ENCODE results near the gene KIRREL3. TPM values are rescaled to one million over a fixed set of nuclear protein-coding genes. Genes with fewer than 3 reads are reported as not detected.

The KIRREL3 gene
- total and polyA plus RNA-seq, 4 donors = 0.90 TPM; not detected in 3

DNA sequence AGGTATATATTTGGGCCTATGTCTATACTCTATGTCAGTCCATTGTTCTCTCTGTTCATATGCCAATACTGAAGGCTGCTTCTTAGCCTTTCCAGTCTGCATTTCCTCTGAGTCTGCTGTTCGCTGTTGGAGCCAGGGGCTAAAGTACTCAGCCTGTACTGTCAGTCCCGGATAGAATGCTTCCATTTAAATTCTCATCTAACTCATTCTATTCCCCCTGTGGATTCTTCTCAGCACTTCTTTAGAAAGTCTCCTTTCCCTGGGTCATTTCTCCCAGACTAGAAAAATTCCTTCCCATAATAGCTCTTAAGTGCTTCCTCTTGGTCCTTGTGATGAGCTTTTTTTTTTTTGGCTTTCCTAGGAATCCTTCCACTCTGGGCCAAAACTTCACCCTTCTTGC, 293.1 kb downstream of the KIRREL3 start:
- Histone ChIP-seq H3K27me3 (ENCODE audit: control insufficient read depth in 1 of 2, insufficient read depth in 2 of 2, low read length in 1 of 2) (no peaks in the 10 kb centered on the region), H3K36me3 (ENCODE audit: control insufficient read depth in 1 of 2, insufficient read depth in 2 of 2, low read length in 1 of 2) (no peaks in the 10 kb centered on the region), H3K4me1 (ENCODE audit: control insufficient read depth in 1 of 2, insufficient read depth in 2 of 2, low read length in 2 of 2) (no peaks in the 10 kb centered on the region), H3K27ac (ENCODE audit: low read depth in 1 of 2, low read length in 2 of 2) (no peak overlapping the region), H3K4me3 (ENCODE audit: low read length in 2 of 2) (no peak overlapping the region), H3K9me3 (ENCODE audit: control insufficient read depth, low read length) (no peaks in the 10 kb centered on the region)
- 27 to 46% methylated on average over 2 of the region's 2 CpGs for WGBS, 2 donors
- DNase-seq (no peak), ATAC-seq (ENCODE audit: low FRiP score) (no peak)
- intact Hi-C loops (cut with DNase I) = no loop called here

DNA sequence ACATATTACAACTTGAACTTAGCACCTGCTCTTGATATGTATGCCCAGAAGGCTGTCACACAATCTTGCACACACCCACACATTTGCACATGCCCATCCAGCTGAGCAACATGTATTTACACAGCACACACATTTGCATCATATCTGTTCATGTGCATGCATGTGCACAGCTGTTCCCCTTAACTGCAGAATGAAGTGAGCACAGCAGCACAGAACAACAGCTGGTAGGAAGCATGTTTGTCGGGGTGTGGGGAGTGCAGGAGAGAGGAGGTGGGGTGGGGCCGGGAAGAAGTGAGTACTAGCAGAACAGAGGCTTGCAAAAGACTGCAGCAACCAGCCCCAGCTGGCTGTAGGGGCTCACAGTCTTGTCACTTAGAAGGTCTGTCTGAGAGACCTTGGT, 296.5 kb downstream of the KIRREL3 start:
- no peak for ATAC-seq (ENCODE audit: low FRiP score)

GRCh38 chr11:126703662-126704061, 296.9 kb downstream of the KIRREL3 start:
- WGBS, 2 donors = 52 to 62% methylated on average over 4 of the region's 4 CpGs
- Histone ChIP-seq H3K9me3 (ENCODE audit: control insufficient read depth, low read length) (no peaks in the 10 kb centered on the region), H3K4me1 (ENCODE audit: control insufficient read depth in 1 of 2, insufficient read depth in 2 of 2, low read length in 2 of 2) (no peaks in the 10 kb centered on the region), H3K36me3 (ENCODE audit: control insufficient read depth in 1 of 2, insufficient read depth in 2 of 2, low read length in 1 of 2) (no peaks in the 10 kb centered on the region), H3K27ac (ENCODE audit: low read depth in 1 of 2, low read length in 2 of 2) (no peak overlapping the region), H3K27me3 (ENCODE audit: control insufficient read depth in 1 of 2, insufficient read depth in 2 of 2, low read length in 1 of 2) (no peaks in the 10 kb centered on the region), H3K4me3 (ENCODE audit: low read length in 2 of 2) (no peak overlapping the region)
- intact Hi-C loops (cut with DNase I) = no loop called here
- ATAC-seq (ENCODE audit: low FRiP score) = no peak
- DNase-seq = no peak

More for the DNA sequence above, 296.5 kb downstream of the KIRREL3 start:
- no peaks in the 10 kb centered on the region for H3K27me3 ChIP-seq (ENCODE audit: control insufficient read depth in 1 of 2, insufficient read depth in 2 of 2, low read length in 1 of 2)
- WGBS, 2 donors = 39 to 48% methylated on average over 2 of the region's 2 CpGs
- no peaks in the 10 kb centered on the region for H3K4me1 ChIP-seq (ENCODE audit: control insufficient read depth in 1 of 2, insufficient read depth in 2 of 2, low read length in 2 of 2)
- no peak overlapping the region for H3K27ac ChIP-seq (ENCODE audit: low read depth in 1 of 2, low read length in 2 of 2)
- intact Hi-C loops (cut with DNase I) = no loop called here
- H3K36me3 ChIP-seq (ENCODE audit: control insufficient read depth in 1 of 2, insufficient read depth in 2 of 2, low read length in 1 of 2) = no peaks in the 10 kb centered on the region
- H3K4me3 ChIP-seq (ENCODE audit: low read length in 2 of 2) = no peak overlapping the region
- no peaks in the 10 kb centered on the region for H3K9me3 ChIP-seq (ENCODE audit: control insufficient read depth, low read length)
- no peak for DNase-seq

GRCh38 chr11:126702987-126703386, 297.6 kb downstream of the KIRREL3 start:
- no peak for ATAC-seq (ENCODE audit: low FRiP score)
- no peak overlapping the region for H3K27ac ChIP-seq (ENCODE audit: low read depth in 1 of 2, low read length in 2 of 2)
- no peaks in the 10 kb centered on the region for H3K36me3 ChIP-seq (ENCODE audit: control insufficient read depth in 1 of 2, insufficient read depth in 2 of 2, low read length in 1 of 2)
- no peak for DNase-seq
- no peaks in the 10 kb centered on the region for H3K27me3 ChIP-seq (ENCODE audit: control insufficient read depth in 1 of 2, insufficient read depth in 2 of 2, low read length in 1 of 2)
- no peaks in the 10 kb centered on the region for H3K4me1 ChIP-seq (ENCODE audit: control insufficient read depth in 1 of 2, insufficient read depth in 2 of 2, low read length in 2 of 2)
- 72 to 79% methylated on average over 5 of the region's 5 CpGs for WGBS, 2 donors
- no peaks in the 10 kb centered on the region for H3K9me3 ChIP-seq (ENCODE audit: control insufficient read depth, low read length)
- no peak overlapping the region for H3K4me3 ChIP-seq (ENCODE audit: low read length in 2 of 2)
- intact Hi-C loops (cut with DNase I) = no loop called here

GRCh38 chr11:126702165-126702720, 298.3 kb downstream of the KIRREL3 start:
- DNase-seq (no peak), ATAC-seq (ENCODE audit: low FRiP score) (no peak)
- intact Hi-C loops (cut with DNase I) = no loop called here
- Histone ChIP-seq H3K4me1 (ENCODE audit: control insufficient read depth in 1 of 2, insufficient read depth in 2 of 2, low read length in 2 of 2) (no peaks in the 10 kb centered on the region), H3K9me3 (ENCODE audit: control insufficient read depth, low read length) (no peaks in the 10 kb centered on the region), H3K27me3 (ENCODE audit: control insufficient read depth in 1 of 2, insufficient read depth in 2 of 2, low read length in 1 of 2) (no peaks in the 10 kb centered on the region), H3K4me3 (ENCODE audit: low read length in 2 of 2) (no peak overlapping the region), H3K27ac (ENCODE audit: low read depth in 1 of 2, low read length in 2 of 2) (no peak overlapping the region), H3K36me3 (ENCODE audit: control insufficient read depth in 1 of 2, insufficient read depth in 2 of 2, low read length in 1 of 2) (no peaks in the 10 kb centered on the region)
- 51 to 62% methylated on average over 7 of the region's 7 CpGs for WGBS, 2 donors

GRCh38 chr11:126701520-126701897, 299.1 kb downstream of the KIRREL3 start:
- no peak for DNase-seq
- Histone ChIP-seq H3K36me3 (ENCODE audit: control insufficient read depth in 1 of 2, insufficient read depth in 2 of 2, low read length in 1 of 2) (no peaks in the 10 kb centered on the region), H3K27me3 (ENCODE audit: control insufficient read depth in 1 of 2, insufficient read depth in 2 of 2, low read length in 1 of 2) (no peaks in the 10 kb centered on the region), H3K27ac (ENCODE audit: low read depth in 1 of 2, low read length in 2 of 2) (no peak overlapping the region), H3K4me1 (ENCODE audit: control insufficient read depth in 1 of 2, insufficient read depth in 2 of 2, low read length in 2 of 2) (no peaks in the 10 kb centered on the region), H3K4me3 (ENCODE audit: low read length in 2 of 2) (no peak overlapping the region), H3K9me3 (ENCODE audit: control insufficient read depth, low read length) (no peaks in the 10 kb centered on the region)
- WGBS, 2 donors = 82 to 84% methylated on average over 2 of the region's 2 CpGs
- ATAC-seq (ENCODE audit: low FRiP score) = no peak
- intact Hi-C loops (cut with DNase I) = no loop called here

DNA sequence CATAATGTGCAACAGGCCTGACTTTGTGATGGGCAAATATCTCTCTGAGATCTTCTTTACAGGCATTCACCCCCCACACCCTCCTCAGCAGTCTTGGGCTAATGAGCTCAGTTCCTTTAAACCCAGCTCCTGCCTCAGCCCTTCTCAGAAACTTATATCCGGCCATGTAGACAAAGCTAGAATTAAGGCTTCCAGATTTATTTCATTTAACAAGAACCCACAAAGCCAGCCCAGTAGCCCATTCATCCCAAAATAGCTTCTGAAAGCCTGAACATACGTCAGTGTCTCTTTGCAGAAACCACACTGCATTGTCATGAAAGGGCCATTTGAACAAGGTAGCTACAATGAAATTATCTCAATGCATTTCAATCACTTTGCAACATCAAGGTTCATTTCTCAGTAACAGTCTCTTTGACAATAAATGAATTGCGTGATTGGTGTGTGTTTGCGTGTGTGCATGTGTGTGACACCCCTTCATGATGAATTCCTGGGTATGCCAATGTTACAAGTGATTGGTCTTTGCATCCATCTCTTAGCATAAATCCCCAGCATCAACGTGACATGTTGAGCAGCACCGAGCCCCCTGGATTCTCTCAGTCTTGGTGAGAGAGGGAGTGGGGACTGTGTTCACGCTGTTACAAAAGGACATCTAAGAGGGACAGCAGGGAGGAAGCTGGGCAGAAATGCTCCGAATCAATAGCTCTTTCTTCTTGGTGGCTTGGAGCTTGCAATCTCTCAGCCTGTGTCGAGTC, 299.6 kb downstream of the KIRREL3 start:
- 62 to 70% methylated on average over 9 of the region's 9 CpGs for WGBS, 2 donors
- no peak overlapping the region for H3K27ac ChIP-seq (ENCODE audit: low read depth in 1 of 2, low read length in 2 of 2)
- no peaks in the 10 kb centered on the region for H3K4me1 ChIP-seq (ENCODE audit: control insufficient read depth in 1 of 2, insufficient read depth in 2 of 2, low read length in 2 of 2)
- ATAC-seq (ENCODE audit: low FRiP score) (no peak), DNase-seq (no peak)
- no peak overlapping the region for H3K4me3 ChIP-seq (ENCODE audit: low read length in 2 of 2)
- no peaks in the 10 kb centered on the region for H3K36me3 ChIP-seq (ENCODE audit: control insufficient read depth in 1 of 2, insufficient read depth in 2 of 2, low read length in 1 of 2)
- H3K27me3 ChIP-seq (ENCODE audit: control insufficient read depth in 1 of 2, insufficient read depth in 2 of 2, low read length in 1 of 2) = no peaks in the 10 kb centered on the region
- intact Hi-C loops (cut with DNase I) = no loop called here
- no peaks in the 10 kb centered on the region for H3K9me3 ChIP-seq (ENCODE audit: control insufficient read depth, low read length)

- no peak for DNase-seq
- H3K9me3 ChIP-seq (ENCODE audit: control insufficient read depth, low read length) = no peaks in the 10 kb centered on the region
- no peak overlapping the region for H3K27ac ChIP-seq (ENCODE audit: low read depth in 1 of 2, low read length in 2 of 2)
- no peaks in the 10 kb centered on the region for H3K36me3 ChIP-seq (ENCODE audit: control insufficient read depth in 1 of 2, insufficient read depth in 2 of 2, low read length in 1 of 2)
- WGBS, 2 donors = 40 to 50% methylated on average over 8 of the region's 8 CpGs
- no peak overlapping the region for H3K4me3 ChIP-seq (ENCODE audit: low read length in 2 of 2)
- intact Hi-C loops (cut with DNase I) = no loop called here
- H3K27me3 ChIP-seq (ENCODE audit: control insufficient read depth in 1 of 2, insufficient read depth in 2 of 2, low read length in 1 of 2) = no peaks in the 10 kb centered on the region
- no peak for ATAC-seq (ENCODE audit: low FRiP score)
- no peaks in the 10 kb centered on the region for H3K4me1 ChIP-seq (ENCODE audit: control insufficient read depth in 1 of 2, insufficient read depth in 2 of 2, low read length in 2 of 2)
Measured at GRCh38 chr11:126698576-126698975, 302.0 kb downstream of the KIRREL3 start.

GRCh38 chr11:126697936-126698335, 302.6 kb downstream of the KIRREL3 start:
- intact Hi-C loops (cut with DNase I) = no loop called here
- ATAC-seq (ENCODE audit: low FRiP score) = no peak
- Histone ChIP-seq H3K9me3 (ENCODE audit: control insufficient read depth, low read length) (peaks cover 1% of the 10 kb centered on the region), H3K4me3 (ENCODE audit: low read length in 2 of 2) (no peak overlapping the region), H3K27me3 (ENCODE audit: control insufficient read depth in 1 of 2, insufficient read depth in 2 of 2, low read length in 1 of 2) (no peaks in the 10 kb centered on the region), H3K27ac (ENCODE audit: low read depth in 1 of 2, low read length in 2 of 2) (no peak overlapping the region), H3K36me3 (ENCODE audit: control insufficient read depth in 1 of 2, insufficient read depth in 2 of 2, low read length in 1 of 2) (no peaks in the 10 kb centered on the region), H3K4me1 (ENCODE audit: control insufficient read depth in 1 of 2, insufficient read depth in 2 of 2, low read length in 2 of 2) (no peaks in the 10 kb centered on the region)
- 61 to 64% methylated on average over 6 of the region's 6 CpGs for WGBS, 2 donors
- DNase-seq = no peak
